ENCODE data around the gene BLVRA. TPM values are rescaled to one million over a fixed set of nuclear protein-coding genes. Genes with fewer than 3 reads are reported as not detected.

The BLVRA gene
- total RNA-seq, 1 experiment from 2014 or later: 29.7 TPM

DNA sequence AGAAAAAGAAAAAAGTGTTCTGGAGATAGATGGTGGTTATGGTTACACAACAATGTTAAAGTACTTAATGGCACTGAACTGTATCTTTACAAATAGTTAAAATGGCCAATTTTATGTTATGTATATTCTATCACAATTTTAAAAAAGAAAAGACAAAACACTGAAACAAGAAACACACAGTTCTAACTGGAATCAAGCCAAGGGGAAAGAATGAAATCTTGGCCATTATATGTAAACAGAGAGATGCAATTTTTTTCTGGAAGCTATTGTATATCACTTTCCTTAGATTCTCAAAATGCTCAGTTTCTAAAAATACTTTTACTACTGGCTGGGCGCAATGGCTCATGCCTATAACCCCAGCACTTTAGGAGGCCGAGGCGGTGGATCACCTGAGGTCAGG lies 33.2 kb upstream of the BLVRA start (continued):
- TF ChIP-seq REST (IDR thresholded peaks at IDR 0.05; ENCODE audit: low read depth): no peak

DNA sequence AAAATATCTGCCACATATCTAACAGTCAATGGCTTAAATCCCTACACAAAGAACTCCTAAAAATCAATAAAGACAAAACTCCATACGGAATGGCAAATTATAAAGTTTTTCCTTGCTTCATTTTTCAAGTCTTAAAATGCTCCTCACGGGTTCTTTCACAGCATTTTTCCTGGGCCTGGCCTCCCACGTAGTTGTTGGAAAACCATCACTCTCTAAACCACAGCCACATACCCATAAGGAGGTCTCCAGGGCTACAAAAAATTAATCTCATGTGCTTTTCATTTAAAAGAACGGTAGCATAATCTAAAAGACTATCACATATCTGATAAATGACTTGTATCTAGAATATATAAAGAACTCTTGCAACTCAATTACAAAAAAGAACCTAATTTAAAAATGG lies 32.0 kb upstream of the BLVRA start:
- Histone ChIP-seq H3K9me3 (ENCODE audit: control insufficient read depth in 1 of 2, insufficient read depth in 1 of 2, low read depth in 1 of 2, low read length in 2 of 2) (no peaks in the 10 kb centered on the region), H3K36me3 (ENCODE audit: control insufficient read depth in 1 of 2, insufficient read depth in 2 of 2, low read length in 2 of 2) (no peaks in the 10 kb centered on the region), H3K27me3 (ENCODE audit: insufficient read depth, low read length) (no peaks in the 10 kb centered on the region), H3K9ac (ENCODE audit: low read length) (no peak overlapping the region), H2AFZ (ENCODE audit: low read depth, low read length, poor library complexity, severe bottlenecking) (no peak overlapping the region), H3K4me1 (ENCODE audit: control insufficient read depth in 1 of 2, insufficient read depth in 2 of 2, low read length in 2 of 2) (peaks cover 5 to 11% of the 10 kb centered on the region in 2 experiments; a peak in 3 of 4 replicates), H3K4me3 (replicated peaks in 1 of 2; ENCODE audit: low read depth in 1 of 2, low read length in 2 of 2) (no peak overlapping the region), H3K4me2 (ENCODE audit: low read length) (no peak overlapping the region), H3K27ac (ENCODE audit: low read depth, low read length) (no peak overlapping the region), H3K79me2 (ENCODE audit: insufficient read depth, low read length) (peaks cover 84% of the 10 kb centered on the region), H3K9me2 (ENCODE audit: insufficient read depth) (no peaks in the 10 kb centered on the region), H4K20me1 (ENCODE audit: insufficient read depth) (peaks cover 19% of the 10 kb centered on the region; the same call in 1 of the 2 replicates)
- TF ChIP-seq CEBPB (IDR thresholded peaks at IDR 0.05; ENCODE audit: low read depth): no peak
- TF ChIP-seq FOSL1 (IDR thresholded peaks at IDR 0.05; ENCODE audit: low read depth): no peak
- TF ChIP-seq REST (IDR thresholded peaks at IDR 0.05; ENCODE audit: low read depth): no peak
- no peak for TF ChIP-seq CBX3 (IDR thresholded peaks at IDR 0.05; ENCODE audit: low read depth)
- TF ChIP-seq ZFX (IDR thresholded peaks at IDR 0.05): no peak
- TF ChIP-seq POLR2AphosphoS5 (IDR thresholded peaks at IDR 0.05; ENCODE audit: low read depth, low read length): no peak
- TF ChIP-seq, protein P1, sequence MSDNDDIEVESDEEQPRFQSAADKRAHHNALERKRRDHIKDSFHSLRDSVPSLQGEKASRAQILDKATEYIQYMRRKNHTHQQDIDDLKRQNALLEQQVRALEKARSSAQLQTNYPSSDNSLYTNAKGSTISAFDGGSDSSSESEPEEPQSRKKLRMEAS (IDR thresholded peaks at IDR 0.05): no peak
- no peak for TF ChIP-seq ELF1 (IDR thresholded peaks at IDR 0.05; ENCODE audit: borderline replicate concordance, low read depth)
- no peak for TF ChIP-seq YY1 (IDR thresholded peaks at IDR 0.05; ENCODE audit: extremely low read depth, insufficient replicate concordance, low read depth, low read length)
- no peak for TF ChIP-seq ZNF274 (IDR thresholded peaks at IDR 0.05; ENCODE audit: low read depth, low read length)
- TF ChIP-seq, protein P2, sequence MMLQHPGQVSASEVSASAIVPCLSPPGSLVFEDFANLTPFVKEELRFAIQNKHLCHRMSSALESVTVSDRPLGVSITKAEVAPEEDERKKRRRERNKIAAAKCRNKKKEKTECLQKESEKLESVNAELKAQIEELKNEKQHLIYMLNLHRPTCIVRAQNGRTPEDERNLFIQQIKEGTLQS (IDR thresholded peaks at IDR 0.05): no peak
- TF ChIP-seq, protein P3, sequence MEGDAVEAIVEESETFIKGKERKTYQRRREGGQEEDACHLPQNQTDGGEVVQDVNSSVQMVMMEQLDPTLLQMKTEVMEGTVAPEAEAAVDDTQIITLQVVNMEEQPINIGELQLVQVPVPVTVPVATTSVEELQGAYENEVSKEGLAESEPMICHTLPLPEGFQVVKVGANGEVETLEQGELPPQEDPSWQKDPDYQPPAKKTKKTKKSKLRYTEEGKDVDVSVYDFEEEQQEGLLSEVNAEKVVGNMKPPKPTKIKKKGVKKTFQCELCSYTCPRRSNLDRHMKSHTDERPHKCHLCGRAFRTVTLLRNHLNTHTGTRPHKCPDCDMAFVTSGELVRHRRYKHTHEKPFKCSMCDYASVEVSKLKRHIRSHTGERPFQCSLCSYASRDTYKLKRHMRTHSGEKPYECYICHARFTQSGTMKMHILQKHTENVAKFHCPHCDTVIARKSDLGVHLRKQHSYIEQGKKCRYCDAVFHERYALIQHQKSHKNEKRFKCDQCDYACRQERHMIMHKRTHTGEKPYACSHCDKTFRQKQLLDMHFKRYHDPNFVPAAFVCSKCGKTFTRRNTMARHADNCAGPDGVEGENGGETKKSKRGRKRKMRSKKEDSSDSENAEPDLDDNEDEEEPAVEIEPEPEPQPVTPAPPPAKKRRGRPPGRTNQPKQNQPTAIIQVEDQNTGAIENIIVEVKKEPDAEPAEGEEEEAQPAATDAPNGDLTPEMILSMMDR (IDR thresholded peaks at IDR 0.05 in 2 of 3, conservative IDR thresholded peaks at IDR 0.05 in 1 of 3; ENCODE audit: borderline replicate concordance in 1 of 3, insufficient read depth in 1 of 3, low read depth in 2 of 3, low read length in 2 of 3): no peak
- BruUV-seq (replicated peaks): no TSS peak
- DNase-seq (ENCODE audit: low read depth, low spot score) (no peak), ATAC-seq (no peak)
- intact Hi-C loops (cut with micrococcal nuclease): loop anchor here (10.0 kb wide), 1 partner anchor 792 kb away; the partner anchor contains the start of genes MRPL32 and PSMA2
- POLR2A ChIA-PET: no interaction called here
- RAD21 ChIA-PET (ENCODE audit: low non-redundant PET in 1 of 2, low total read pairs in 2 of 2, uncharacterized antibody in 2 of 2, unreplicated experiment in 2 of 2): no interaction called here
- CTCF ChIA-PET: interaction anchor here (1.5 kb wide), 1 partner anchor 26 kb away, joined by 3 read pairs; no protein-coding TSS in a partner anchor

All from HCT116 (cell line).